Left hindlimb (tissue), 1 donor: ENCODE results near the gene RFC4.
"Not testable (repeated sequence)": the region's sequence is repeated elsewhere in the genome, so short reads cannot be mapped to it uniquely, and the experiment has no call there.

ENCODE experiments used
- DNase-seq: peaks from one replicate; pipeline ENCODE4 v3.0.0-alpha.2; 2018

RFC4 gene

DNA sequence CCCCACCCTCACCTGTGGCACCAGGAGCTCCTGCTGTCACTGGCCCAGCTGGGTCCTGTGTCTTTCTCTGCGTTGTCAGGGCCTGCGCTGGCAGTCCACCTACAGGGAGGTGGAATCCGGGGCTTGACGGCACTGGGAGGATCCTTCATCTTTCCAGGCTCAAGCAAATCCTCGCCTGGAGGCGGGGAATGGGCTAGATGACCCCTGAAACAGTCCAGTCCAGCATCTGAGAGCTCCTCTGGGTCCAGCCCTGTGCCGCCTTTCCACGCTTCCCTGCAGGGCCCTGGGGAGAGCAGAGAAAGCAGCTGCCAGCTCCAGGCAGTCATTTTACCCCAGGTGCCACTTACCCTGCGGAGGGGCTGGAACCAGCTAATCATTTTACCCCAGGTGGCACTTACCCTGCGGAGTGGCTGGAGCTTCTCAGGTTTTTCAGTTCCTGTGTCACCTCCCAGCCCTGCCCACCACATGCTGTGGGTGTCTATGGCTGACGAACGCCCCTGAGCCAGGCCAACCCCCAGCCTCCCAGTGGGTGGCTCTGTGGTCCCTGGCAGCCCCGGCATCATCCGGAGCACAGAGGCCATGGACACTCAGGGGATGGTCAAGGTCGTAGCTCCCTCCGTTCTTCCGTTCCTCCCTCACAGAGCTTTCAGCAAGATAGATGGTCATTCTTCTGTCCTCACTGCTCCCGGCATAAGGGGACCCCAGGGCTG is 18.3 kb upstream of the RFC4 start:
- no peak for DNase-seq

DNA sequence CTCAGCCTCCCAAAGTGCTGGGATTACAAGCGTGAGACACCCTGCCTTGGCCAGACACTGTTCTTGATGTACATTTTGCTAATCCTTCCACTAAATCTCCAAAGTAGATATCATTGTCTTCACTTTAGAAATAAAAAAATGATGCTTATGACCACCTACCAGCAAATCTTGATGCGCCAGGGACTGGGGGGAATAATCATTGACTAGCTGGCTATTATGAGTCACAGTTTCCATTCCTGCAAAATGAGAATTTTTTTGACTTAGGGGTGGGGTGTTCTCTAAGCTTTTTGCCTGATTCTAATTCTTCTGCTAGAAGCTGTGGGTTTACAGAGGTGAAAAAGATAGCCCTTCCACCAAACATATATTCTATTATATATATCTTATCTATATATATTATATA is 17.1 kb upstream of the RFC4 start:
- DNase-seq, result no peak

DNA sequence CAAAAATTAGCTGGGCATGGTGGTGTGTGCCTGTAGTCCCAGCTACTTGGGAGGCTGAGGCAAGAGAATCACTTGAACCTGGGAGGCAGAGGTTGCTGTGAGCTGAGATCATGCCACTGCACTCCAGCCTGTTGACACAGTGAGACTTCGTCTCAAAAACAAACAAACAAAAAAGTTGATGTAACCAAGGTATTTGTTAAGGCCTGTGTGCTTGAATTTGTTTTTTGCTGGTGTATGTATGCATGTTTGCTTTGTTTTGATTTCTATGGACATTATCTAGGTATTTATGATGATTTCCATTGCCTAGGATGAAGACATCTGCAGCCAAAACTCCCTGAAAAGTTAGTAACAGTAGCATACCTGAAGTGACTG is 16.1 kb upstream of the RFC4 start:
- not testable (repeated sequence) for DNase-seq

DNA sequence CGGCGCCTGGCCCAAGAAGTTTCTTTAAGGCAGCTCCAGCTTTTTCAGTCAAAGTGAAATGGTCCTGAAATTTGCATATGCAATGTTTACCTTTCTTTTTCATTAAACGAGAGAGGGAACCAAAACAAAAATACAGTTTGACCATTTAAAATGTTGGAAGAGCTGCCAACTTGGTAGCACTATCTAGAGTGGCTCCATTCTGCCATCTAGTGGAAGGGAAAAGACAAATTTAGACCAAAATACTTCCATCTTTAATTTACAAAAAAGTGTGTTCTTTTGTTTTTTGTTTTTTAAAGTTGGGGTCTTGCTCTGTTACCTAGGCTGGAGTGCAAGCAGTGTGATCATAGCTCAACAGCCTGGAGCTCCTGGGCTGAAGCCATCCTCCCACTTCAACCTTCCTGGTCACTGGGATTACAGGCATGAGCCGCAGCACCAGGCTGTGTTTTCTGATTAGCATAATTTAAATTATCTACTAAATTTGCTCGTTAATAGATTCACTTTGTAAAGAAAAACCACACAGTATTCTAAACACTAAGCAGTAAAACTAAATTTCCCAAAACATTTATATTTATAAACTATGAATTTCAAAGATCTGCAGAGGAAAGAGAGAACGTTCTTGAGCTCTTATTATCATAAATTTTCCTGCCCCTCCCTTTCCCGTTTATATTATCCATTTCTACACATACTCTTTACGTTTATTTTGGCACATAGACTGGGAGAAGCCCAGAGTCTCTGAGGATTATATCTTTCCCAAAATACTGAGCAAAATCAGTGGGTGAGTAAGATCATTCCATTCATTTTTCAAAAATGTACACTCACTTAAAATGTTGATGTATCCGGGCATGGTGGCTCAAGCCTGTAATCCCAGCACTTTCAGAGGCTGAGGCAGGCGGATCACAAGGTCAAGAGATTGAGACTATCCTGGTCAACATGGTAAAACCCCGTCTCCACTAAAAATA is 15.4 kb upstream of the RFC4 start:
- no peak for DNase-seq

DNA sequence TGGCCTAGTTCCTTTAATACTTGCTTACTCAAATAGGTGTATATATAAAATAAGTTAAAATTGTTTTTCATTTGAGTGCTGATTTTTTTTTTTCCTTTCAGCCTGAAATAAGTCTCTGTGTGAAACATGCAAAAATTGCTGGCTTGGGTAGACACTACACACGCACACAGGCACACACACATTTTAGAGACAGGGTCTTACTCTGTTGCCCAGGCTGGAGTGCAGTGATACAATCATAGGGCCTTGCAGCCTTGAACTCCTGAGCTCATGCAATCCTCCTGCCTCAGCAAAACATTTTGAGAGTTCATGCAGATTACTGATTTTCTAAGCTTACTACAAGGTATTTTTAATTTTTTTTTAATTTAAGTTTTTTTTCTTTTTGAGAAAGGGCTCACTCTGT is 12.7 kb upstream of the RFC4 start:
- DNase-seq, result no peak

DNA sequence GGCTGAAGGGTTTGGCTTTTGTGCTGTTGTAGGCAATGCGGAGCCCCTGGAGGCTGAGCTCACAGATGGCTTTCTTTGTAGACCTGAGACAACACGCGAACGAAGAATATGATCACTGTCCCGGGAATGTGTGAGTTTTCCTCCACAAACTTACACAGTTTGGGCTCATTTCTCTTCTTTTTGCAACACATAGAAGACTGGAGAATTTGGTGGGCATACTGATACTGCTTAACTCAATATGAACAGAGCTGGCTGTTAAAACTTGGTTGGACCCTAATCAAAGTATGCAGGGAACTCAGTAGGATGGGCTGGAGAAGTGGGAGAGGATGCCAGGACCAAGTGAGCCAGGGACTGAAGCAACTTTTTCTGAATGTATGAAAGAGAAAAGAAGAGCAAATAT is 12.2 kb upstream of the RFC4 start:
- DNase-seq, result no peak

DNA sequence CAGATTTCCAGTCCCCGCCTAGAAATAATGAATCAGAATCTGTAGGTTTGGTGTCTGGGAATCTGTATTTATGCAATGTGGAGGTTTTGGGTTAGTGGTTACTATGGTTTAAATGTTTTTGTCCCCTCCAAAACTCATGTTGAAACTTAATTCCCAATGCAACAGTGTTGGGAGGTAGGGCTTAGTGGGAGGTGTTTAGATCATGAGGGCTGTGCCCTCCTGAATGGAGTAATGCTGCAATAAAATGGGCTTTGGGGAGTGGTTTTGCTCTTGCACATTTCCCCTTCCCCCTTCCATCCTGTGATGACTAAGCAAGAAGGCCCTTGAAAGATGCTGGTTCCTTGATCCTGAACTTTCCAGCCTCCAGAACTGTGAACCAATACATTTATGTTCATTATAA is 9.2 kb upstream of the RFC4 start:
- no peak for DNase-seq

DNA sequence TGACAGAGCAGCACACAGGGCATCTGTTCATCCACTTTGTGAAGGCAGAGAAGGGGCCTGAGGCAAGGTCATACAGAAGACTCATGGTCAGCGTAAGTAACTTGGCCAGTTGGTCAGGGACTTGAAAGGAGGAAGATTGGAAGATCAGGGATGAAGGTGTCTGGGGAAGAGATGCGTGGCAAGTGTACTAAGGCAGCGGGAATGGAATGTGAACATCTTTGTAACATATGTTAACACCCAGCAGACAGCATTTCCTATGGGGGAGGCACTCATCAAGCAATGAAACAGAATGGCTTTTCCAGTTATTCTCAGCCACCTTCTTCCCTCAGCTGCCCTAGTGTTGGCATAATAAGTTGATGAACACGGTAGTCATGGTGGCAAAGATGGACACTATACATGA is 7.8 kb upstream of the RFC4 start:
- DNase-seq, result no peak

DNA sequence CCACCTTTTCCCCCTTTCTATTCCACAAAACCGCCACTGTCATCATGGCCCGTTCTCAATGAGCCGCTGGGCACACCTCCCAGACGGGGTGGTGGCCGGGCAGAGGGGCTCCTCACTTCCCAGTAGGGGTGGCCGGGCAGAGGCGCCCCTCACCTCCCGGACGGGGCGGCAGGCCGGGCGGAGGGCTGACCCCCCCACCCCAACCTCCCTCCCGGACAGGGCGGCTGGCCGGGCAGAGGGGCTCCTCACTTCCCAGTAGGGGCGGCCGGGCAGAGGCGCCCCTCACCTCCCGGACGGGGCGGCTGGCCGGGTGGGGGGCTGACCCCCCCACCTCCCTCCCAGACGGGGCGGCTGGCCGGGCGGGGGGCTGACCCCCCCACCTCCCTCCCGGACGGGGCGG is 5.0 kb upstream of the RFC4 start:
- DNase-seq, result not testable (repeated sequence)

DNA sequence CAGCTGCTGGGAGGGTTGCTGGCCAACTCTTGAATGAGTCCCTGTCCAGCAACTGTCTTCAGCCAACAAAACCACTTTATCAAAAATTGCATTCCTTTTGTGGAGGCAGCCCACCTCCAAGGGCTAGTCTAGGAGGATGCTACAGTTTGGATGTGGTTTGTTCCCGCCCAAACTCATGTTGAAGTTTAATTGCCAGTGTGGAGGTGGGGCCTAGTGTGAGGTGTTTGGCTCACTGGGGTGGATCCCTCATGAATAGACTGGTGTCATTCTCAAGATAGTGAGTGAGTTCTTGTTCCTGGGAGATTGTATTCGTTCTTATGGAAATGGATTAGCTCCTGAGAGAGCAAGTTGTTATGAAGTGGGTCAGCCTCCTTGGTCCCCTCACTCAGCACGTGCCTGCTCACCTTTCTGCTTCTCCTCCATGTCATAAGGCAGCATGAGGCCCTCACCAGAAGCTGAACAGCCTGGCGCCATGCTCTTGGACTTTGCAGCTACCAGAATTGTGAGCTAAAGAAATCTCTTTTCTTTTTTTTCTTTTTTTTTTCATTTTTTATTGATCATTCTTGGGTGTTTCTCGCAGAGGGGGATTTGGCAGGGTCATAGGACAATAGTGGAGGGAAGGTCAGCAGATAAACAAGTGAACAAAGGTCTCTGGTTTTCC is 4.2 kb upstream of the RFC4 start:
- no peak for DNase-seq

DNA sequence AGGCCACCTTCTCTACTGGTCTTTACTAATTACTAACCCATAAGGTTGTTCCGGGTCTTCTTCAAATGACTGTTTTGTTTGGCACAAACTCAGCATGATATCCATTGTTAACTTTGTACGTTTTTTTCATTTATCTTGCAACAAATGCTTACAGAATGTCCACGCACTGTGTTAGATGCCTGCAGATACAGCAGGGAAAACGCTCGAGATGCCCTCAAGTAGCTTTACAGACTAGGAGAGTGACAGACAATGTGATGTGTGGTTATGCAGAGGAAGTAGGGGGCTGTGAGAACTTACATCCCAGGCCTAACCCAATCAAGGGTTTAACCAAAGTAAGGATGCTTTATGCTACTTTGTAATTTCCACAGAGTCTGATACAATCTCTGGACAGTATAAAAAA is 949 bp upstream of the RFC4 start:
- DNase-seq, result no peak

DNA sequence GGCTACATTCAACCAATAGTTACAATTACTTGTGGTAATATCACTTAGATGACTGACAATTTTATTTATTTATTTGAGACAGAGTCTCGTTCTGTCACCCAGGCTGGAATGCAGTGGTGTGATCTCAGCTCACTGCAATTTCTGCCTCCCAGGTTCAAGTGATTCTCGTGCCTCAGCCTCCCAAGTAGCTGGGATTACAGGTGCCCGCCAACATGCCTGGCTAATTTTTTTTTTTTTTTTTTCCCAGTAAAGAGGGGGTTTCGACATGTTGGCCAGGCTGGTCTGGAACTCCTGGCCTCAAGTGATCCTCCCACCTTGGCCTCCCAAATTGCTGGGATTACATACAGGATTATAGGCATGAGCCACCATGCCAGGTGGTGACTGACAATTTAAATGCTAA is 2.8 kb downstream of the RFC4 start:
- not testable (repeated sequence) for DNase-seq

DNA sequence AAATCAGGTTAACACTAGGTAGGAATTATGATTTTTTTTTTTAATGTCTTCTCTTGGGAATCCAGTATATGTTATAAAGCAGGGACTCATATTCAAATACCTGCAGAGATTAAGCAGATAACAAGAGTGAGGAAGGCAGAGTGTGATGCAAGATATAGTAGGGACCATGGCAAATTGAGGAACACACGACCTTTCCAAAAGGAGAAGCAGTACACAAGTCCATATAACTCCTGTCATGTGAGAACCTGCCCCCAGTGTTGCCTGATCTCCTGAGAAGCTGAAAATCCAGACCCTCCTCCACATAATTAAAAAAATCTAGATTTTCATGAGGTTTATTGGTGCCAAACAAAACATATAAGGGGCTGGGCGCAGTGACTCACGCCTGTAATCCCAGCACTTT is 3.6 kb downstream of the RFC4 start:
- DNase-seq, result no peak

DNA sequence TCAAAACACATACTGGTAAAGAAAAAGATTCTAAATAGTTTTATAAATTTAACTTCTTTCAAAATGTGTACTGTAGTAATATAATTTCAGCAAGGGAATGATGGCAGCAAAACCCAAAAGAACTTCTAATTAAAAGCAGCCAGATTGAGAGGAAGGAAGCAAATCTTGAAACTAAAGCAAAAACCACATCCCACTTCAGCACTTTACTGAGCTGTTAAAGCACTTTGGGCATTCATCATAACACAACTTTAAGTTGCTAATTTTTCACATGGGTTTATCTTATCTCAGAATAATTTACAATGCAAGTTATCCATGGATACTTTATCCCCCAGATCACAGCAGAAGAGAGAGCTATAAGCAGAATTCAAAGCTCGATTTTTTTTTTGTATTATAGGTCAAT is 6.0 kb downstream of the RFC4 start:
- no peak for DNase-seq

DNA sequence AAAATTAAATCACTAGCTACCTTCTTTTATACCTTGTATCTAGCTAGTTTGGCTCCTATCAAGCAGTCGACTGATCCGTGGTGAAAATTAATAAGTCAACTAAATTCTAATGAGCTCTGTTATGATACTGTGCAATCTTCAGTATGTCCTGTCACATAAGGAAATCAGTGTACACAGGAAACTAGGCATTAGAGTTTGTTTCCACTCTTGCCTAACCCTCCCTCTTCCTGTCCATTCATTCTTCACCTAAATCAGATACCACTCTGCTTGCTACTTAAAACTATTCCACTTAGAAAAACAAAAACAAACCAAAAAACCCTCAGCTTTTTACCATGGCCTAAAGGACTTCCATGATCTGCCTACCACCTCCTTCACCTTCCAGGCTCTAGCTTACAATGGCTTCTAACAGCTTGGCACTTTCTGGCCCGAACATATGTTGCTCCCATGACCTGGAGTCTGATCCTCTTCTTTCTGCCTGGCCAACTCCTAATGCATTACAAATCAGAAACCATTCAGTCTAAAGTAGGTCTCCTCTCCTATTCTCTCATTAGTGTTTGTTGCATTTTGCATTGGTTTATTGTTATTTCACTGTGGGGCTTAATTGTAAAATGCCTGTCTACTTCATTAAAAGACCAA is 7.9 kb downstream of the RFC4 start:
- DNase-seq, result no peak

DNA sequence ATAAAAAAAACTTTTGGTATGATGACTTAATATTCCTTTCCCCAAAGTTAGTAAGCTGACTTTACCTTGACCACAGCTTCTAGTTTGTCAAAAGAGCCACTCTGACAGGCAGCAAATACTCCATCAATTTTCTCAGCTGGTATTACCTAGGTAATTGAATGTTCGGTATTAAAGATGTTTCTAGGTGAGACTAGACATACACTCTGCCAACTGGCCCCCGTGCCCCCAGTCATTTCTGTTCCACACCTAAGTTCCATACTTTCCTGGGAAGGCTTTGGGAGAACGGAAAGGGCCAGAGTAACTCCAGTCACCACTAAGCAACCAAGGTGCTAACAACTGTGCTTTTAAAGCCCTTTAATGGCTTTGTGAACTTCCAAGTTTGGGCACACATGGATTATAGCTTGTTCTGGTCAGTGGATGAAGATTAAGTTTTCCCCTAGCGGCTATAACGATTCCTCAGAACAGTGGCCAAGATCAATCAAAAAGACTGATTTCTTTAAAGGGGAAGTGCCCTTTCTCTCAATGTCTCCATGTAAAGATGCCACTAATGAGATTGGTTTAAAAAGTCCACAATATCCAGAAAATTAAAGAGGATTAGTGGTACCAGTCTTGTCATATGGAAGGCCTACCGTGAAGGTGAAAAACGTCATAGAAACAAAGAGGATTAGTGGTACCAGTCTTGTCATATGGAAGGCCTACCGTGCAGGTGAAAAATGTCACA is 15.9 kb downstream of the RFC4 start:
- DNase-seq, result no peak

DNA sequence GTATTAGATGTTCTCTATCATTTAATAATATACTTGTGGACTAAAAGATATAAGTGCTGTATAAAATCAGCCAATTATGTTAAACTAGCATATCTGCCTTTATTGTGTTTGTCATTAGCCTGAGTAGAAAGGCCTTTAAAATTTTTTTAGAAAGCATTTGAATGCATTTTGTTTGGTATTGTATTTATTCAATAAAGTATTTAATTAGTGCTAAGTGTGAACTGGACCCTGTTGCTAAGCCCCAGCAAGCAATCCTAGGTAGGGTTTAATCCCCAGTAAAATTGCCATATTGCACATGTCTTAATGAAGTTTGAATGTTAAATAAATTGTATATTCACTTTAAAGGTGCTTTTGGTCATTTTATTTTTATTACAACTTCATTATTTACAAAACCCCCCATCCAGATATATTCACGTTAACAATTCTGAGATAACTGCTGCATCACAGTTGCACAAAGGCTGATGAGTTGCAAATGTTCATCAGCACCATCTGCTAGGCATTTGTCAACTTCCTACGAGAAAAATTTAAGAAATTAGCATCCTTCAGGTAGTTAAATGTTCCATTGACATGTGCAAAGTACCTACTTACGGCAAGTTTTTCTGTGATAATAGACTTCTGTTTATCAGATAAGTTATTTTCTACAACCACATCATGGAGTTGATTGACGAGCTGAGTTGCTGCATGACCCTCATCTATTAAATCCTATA is 16.6 kb downstream of the RFC4 start:
- DNase-seq, result no peak

DNA sequence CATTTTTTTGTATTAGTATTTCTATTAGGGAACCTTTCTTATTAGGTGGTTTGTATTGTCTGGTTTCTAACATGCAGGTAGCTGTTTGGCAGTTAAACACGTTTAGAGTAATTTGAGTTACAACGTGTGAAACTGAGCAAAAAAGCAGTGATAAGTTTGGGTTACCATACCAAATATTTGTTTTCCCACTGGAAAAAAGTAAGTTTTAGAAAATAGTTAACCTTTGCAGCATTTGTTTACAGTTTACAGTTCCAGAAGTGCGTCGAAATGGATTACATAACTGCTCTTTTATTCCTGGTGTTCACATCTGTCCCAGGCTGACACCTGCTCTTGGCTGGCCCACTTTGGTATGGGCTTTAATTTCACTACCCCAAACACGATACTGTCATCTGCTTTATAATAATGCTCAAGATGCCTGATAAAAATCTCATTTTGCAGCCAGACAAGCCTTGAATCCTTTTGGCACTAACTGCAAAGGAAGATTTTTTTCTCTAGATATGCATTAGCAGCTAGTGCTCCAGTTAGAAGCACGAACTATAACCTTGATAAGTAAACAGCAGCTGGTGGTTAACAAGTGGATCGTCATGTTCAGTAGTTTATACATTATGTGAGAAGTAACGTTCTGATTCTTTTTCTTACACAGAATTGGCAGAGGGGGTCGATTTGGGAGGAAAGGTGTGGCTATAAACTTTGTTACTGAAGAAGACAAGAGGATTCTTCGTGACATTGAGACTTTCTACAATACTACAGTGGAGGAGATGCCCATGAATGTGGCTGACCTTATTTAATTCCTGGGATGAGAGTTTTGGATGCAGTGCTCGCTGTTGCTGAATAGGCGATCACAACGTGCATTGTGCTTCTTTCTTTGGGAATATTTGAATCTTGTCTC is 17.6 kb downstream of the RFC4 start:
- no peak for DNase-seq

DNA sequence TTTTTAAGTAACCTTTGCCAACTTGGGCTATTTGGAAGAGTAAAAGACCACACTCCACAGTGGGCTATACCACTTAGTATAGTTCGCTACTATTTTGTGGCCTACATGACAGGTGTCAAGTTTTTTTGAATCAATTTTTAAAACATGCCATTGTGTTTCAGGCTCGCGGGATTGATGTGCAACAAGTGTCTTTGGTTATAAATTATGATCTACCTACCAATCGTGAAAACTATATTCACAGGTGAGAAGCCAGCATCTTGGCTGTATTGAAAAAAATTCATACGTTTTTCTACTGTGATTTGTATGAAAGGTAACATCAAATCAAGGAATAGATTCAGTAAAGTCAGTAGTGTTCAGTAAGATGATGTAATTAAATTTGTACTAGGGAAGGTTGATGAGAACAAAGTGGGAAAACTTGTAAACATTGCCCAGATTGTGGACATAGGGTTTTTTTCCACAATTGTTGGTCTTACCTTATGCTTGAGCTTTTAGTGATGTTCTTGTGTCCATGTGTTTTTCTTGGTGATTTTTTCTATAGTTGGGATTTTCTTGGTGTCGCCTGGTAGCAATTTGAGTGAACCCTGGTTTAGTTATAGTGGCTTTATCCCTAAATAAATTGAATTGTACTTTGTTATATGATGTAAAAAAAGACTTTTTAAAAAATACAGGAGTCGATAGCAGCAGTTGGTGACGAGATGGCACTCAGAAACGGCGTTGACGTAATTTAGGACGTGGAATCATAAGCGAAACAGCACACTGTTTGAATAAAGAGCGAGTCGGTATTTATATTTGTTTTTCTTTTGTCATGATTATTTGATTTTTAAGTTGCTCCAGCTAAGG is 18.4 kb downstream of the RFC4 start:
- DNase-seq, result no peak

DNA sequence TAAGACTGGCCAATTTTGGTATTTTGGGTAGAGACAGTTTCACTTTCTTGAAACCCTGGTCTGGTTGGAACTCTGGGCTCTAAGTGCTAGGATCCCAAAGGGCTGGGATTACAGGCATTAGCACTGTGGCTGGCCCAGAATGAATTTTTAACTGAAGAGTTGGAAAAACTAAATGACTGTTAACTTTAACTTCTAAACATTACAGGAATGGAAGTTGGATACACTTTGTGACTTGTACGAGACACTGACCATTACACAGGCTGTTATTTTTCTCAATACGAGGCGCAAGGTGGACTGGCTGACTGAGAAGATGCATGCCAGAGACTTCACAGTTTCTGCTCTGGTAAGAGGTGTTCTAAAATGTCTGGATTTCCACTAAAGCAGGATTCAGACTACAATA is 19.4 kb downstream of the RFC4 start:
- DNase-seq, result no peak
